Keratinocyte (primary cell): ENCODE results near the gene RNF212. TPM values are rescaled to one million over a fixed set of nuclear protein-coding genes. Genes with fewer than 3 reads are reported as not detected.
"Not testable (repeated sequence)": the region's sequence is repeated elsewhere in the genome, so short reads cannot be mapped to it uniquely, and the experiment has no call there.

Source experiments
- DNase-seq: peaks from one replicate; pipeline ENCODE4 v3.0.0-alpha.2; 2011; ENCODE audit warnings: low read depth, missing footprints, low spot score
- FAIRE-seq: peaks from 2 replicates; lab custom pipeline; 2011; peaks lifted over from hg19 to GRCh38; lab: Jason Lieb, UNC
- H2AFZ ChIP-seq: 2 replicates; pipeline ENCODE4 v1.6.0; 2012; ENCODE audit warnings: low read length, control low read depth, inconsistent platforms; ENCODE audit not compliant: control insufficient read depth
- H3K27ac ChIP-seq: 2 replicates; pipeline ENCODE4 v1.5.1; 2011; ENCODE audit warnings: low read length; ENCODE audit not compliant: control insufficient read depth, insufficient read depth
- H3K27me3 ChIP-seq: 3 replicates; pipeline ENCODE4 v1.6.0; 2011; ENCODE audit warnings: low read length; ENCODE audit not compliant: control insufficient read depth, insufficient read depth; ENCODE audit errors: extremely low read depth
- H3K36me3 ChIP-seq, 2 experiments: 2 replicates in 1 of 2; 3 replicates in 1 of 2; pipeline ENCODE4 v1.5.1; 2011; ENCODE audit warnings: low read length in 2 of 2, mild to moderate bottlenecking in 1 of 2; ENCODE audit not compliant: control insufficient read depth in 2 of 2, insufficient read depth in 2 of 2; ENCODE audit errors: extremely low read depth in 1 of 2
- H3K4me1 ChIP-seq: 3 replicates; pipeline ENCODE4 v1.5.1; 2011; ENCODE audit warnings: low read length; ENCODE audit not compliant: control insufficient read depth, insufficient read depth; ENCODE audit errors: extremely low read depth
- H3K4me2 ChIP-seq: 3 replicates; pipeline ENCODE4 v1.6.0; 2011; ENCODE audit warnings: low read depth, low read length; ENCODE audit not compliant: control insufficient read depth, insufficient read depth; ENCODE audit errors: extremely low read depth
- H3K4me3 ChIP-seq, 3 experiments: fragments of 200-600 bp in 1 of 3; sonication (generic) in 1 of 3; 2 replicates in 2 of 3; 3 replicates in 1 of 3; pipeline ENCODE4 v1.5.1; 2011 to 2016; ENCODE audit warnings: low read length in 3 of 3, mild to moderate bottlenecking in 3 of 3, control low read depth in 2 of 3, inconsistent platforms in 1 of 3, low read depth in 1 of 3, mixed read lengths in 1 of 3, mixed run types in 1 of 3, moderate library complexity in 1 of 3; ENCODE audit not compliant: control insufficient read depth in 2 of 3, insufficient read depth in 2 of 3; ENCODE audit errors: extremely low read depth in 1 of 3
- H3K79me2 ChIP-seq: 2 replicates; pipeline ENCODE4 v1.6.0; 2012; ENCODE audit warnings: low read length; ENCODE audit not compliant: control insufficient read depth, insufficient read depth
- H3K9ac ChIP-seq: 3 replicates; pipeline ENCODE4 v1.6.0; 2011; ENCODE audit warnings: low read length; ENCODE audit not compliant: control insufficient read depth, insufficient read depth; ENCODE audit errors: extremely low read depth
- H3K9me1 ChIP-seq: 3 replicates; pipeline ENCODE4 v1.6.0; 2011; ENCODE audit warnings: low read length; ENCODE audit not compliant: control insufficient read depth, insufficient read depth; ENCODE audit errors: extremely low read depth
- H3K9me3 ChIP-seq: 2 replicates; pipeline ENCODE4 v1.5.1; 2012; ENCODE audit warnings: low read depth, low read length; ENCODE audit not compliant: control insufficient read depth
- H4K20me1 ChIP-seq: 3 replicates; pipeline ENCODE4 v1.6.0; 2011; ENCODE audit warnings: low read length; ENCODE audit not compliant: control insufficient read depth, insufficient read depth; ENCODE audit errors: extremely low read depth
- EZH2 ChIP-seq: IDR thresholded peaks from one replicate; pipeline ENCODE4 v1.6.1; 2012; ENCODE audit warnings: inconsistent platforms, mild to moderate bottlenecking, low read length, moderate library complexity
- dilution Hi-C: fragments of 300-500 bp; cut with MboI; formaldehyde crosslinking; loops from one replicate; pipeline ENCODE4 v1.7.0; 2020; ENCODE audit warnings: low sequenced_read_pairs; ENCODE audit not compliant: extremely low pct_ligation_motif_present
- polyA plus RNA-seq, 5 experiments: library from polyadenylated mRNA; depleted of rRNA in 3 of 5; stranded (reverse) in 3 of 5; stranded (forward) in 1 of 5; unstranded in 1 of 5; fragments of >200 nt; gene quantifications; 1 replicate in 1 of 5; 2 replicates in 3 of 5; 3 replicates in 1 of 5; pipeline versions ENCODE4 v1.2.1 to v1.2.3, GENCODE V29; 2011 to 2012; ENCODE audit warnings: missing spikeins in 2 of 5, low read depth in 1 of 5, low replicate concordance in 1 of 5
- TF ChIP-seq, protein P1 (sequence below), 3 experiments: IDR thresholded peaks in 1 of 3; conservative IDR thresholded peaks in 1 of 3; optimal IDR thresholded peaks in 1 of 3; 2 replicates in 2 of 3; 3 replicates in 1 of 3; pipeline versions ENCODE3 to v1.5.1; 2011; ENCODE audit warnings: low read length in 3 of 3, mild to moderate bottlenecking in 3 of 3, moderate library complexity in 2 of 3, control low read depth in 1 of 3, inconsistent platforms in 1 of 3; ENCODE audit not compliant: insufficient read depth in 2 of 3; ENCODE audit errors: extremely low read depth in 1 of 3

The RNF212 gene
- polyA plus RNA-seq, 1 donor (not counting 4 experiments of a cell fraction or from before 2014, with no cell fraction given) = 0.16 TPM

DNA sequence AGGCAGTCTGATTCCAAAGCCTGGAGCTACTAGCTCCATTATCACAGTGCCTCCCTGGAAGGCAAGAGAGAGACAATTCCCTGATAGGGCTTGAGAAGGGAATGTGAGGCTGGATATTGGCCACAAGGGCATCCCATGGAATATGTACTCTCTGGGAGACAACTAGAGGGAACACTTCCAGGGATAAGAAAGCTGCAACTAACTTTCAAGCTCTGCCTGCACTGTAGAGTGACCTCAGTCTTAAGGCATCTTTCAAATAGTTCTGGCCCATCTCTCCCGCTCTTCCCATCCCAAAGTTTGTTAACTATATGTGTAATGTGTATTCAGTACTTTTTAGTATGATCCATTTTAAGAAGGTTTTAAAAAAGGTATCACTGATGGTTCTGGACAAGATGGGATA lies 13.1 kb upstream of the RNF212 start:
- no peak overlapping the region for H3K4me2 ChIP-seq

DNA sequence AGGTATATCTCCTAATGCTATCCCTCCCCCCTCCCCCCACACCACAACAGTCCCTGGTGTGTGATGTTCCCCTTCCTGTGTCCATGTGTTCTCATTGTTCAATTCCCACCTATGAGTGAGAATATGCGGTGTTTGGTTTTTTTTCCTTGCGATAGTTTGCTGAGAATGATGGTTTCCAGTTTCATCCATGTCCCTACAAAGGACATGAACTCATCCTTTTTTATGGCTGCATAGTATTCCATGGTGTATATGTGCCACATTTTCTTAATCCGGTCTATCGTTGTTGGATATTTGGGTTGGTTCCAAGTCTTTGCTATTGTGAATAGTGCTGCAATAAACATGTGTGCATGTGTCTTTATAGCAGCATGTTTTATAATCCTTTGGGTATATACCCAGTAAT lies 12.1 kb upstream of the RNF212 start:
- H3K9me3 ChIP-seq, H3K4me1 ChIP-seq, H2AFZ ChIP-seq, DNase-seq, H3K27me3 ChIP-seq, H3K79me2 ChIP-seq, H3K4me2 ChIP-seq, H3K9me1 ChIP-seq, H4K20me1 ChIP-seq, H3K9ac ChIP-seq, H3K4me3 ChIP-seq, H3K36me3 ChIP-seq, H3K27ac ChIP-seq, dilution Hi-C loops, FAIRE-seq: not testable (repeated sequence)

More for the DNA sequence above, 13.1 kb upstream of the RNF212 start:
- Histone ChIP-seq H3K27ac (no peak overlapping the region), H3K4me1 (no peaks in the 10 kb centered on the region), H3K9me1 (no peaks in the 10 kb centered on the region), H3K79me2 (no peaks in the 10 kb centered on the region), H2AFZ (no peak overlapping the region), H3K4me3 (no peak overlapping the region), H3K9me3 (no peaks in the 10 kb centered on the region), H4K20me1 (no peaks in the 10 kb centered on the region), H3K36me3 (no peaks in the 10 kb centered on the region), H3K27me3 (no peaks in the 10 kb centered on the region), H3K9ac (no peak overlapping the region)
- FAIRE-seq (no peak), DNase-seq (no peak)
- dilution Hi-C loops = no loop called here
- TF ChIP-seq, protein P1, sequence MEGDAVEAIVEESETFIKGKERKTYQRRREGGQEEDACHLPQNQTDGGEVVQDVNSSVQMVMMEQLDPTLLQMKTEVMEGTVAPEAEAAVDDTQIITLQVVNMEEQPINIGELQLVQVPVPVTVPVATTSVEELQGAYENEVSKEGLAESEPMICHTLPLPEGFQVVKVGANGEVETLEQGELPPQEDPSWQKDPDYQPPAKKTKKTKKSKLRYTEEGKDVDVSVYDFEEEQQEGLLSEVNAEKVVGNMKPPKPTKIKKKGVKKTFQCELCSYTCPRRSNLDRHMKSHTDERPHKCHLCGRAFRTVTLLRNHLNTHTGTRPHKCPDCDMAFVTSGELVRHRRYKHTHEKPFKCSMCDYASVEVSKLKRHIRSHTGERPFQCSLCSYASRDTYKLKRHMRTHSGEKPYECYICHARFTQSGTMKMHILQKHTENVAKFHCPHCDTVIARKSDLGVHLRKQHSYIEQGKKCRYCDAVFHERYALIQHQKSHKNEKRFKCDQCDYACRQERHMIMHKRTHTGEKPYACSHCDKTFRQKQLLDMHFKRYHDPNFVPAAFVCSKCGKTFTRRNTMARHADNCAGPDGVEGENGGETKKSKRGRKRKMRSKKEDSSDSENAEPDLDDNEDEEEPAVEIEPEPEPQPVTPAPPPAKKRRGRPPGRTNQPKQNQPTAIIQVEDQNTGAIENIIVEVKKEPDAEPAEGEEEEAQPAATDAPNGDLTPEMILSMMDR (optimal IDR thresholded peaks at IDR 0.05 in 1 of 3, IDR thresholded peaks at IDR 0.05 in 1 of 3, conservative IDR thresholded peaks at IDR 0.05 in 1 of 3; ENCODE audit: extremely low read depth in 1 of 3, insufficient read depth in 2 of 3, low read length in 3 of 3) = no peak
- TF ChIP-seq EZH2 = no peak

DNA sequence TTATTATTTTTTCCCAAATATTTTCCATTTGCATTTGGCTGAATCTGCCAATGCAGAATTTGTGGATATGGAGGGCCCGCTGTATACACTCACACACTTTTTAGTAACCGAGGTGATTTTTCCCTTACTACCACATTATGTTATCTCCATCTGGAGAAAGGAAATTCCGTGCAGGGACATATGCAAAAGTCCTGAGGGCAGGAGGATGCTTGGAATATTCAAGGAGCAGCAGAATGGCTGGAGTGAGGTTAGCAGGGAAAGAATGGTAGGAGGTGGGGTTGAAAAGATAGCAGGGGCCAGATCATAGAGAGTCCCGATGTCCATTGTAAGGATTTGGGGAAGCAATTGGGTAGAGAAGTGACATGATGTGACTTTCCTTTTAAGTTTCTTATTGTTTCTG lies 11.5 kb upstream of the RNF212 start:
- Histone ChIP-seq H3K9me1 (no peaks in the 10 kb centered on the region), H3K27ac (no peak overlapping the region), H3K79me2 (no peaks in the 10 kb centered on the region), H3K36me3 (no peaks in the 10 kb centered on the region), H2AFZ (no peak overlapping the region), H3K4me3 (no peak overlapping the region), H3K27me3 (no peaks in the 10 kb centered on the region), H3K9me3 (no peaks in the 10 kb centered on the region), H3K9ac (no peak overlapping the region), H3K4me2 (no peak overlapping the region), H4K20me1 (no peaks in the 10 kb centered on the region), H3K4me1 (no peaks in the 10 kb centered on the region)
- DNase-seq = no peak
- no peak for FAIRE-seq
- dilution Hi-C loops = no loop called here
- TF ChIP-seq, protein P1 (optimal IDR thresholded peaks at IDR 0.05 in 1 of 3, IDR thresholded peaks at IDR 0.05 in 1 of 3, conservative IDR thresholded peaks at IDR 0.05 in 1 of 3; ENCODE audit: extremely low read depth in 1 of 3, insufficient read depth in 2 of 3, low read length in 3 of 3) = no peak
- TF ChIP-seq EZH2 = no peak
